Neural cell (in vitro differentiated cells): ENCODE data around the gene E2F2.

Experiments used
- CTCF ChIP-seq: fragments of 450-650 bp; IDR thresholded peaks from 2 replicates; pipeline ENCODE4 v1.5.1; 2014; ENCODE audit warnings: antibody characterized with exemption, mild to moderate bottlenecking, moderate library complexity; ENCODE audit not compliant: poor library complexity, severe bottlenecking
- EP300 ChIP-seq: fragments of 450-650 bp; conservative IDR thresholded peaks from 2 replicates; pipeline ENCODE4 v1.6.1; 2014; ENCODE audit warnings: antibody characterized with exemption, mild to moderate bottlenecking, moderate library complexity; ENCODE audit not compliant: poor library complexity, severe bottlenecking
- TAF1 ChIP-seq: IDR thresholded peaks from 2 replicates; pipeline ENCODE4 v1.6.1; 2012; ENCODE audit warnings: low read depth

GRCh38 chr1:23517581-23517980 lies 13.5 kb downstream of the E2F2 start:
- TF ChIP-seq CTCF = no peak
- TF ChIP-seq EP300 = no peak
- no peak for TF ChIP-seq TAF1
